BLaER1 treated with 17β-estradiol and CSF1 and Interleukin-3, amounts not matched to agents 10 nM and 100 nM (cell line): ENCODE data around the gene ZNF791.
"Not testable (repeated sequence)": the region's sequence is repeated elsewhere in the genome, so short reads cannot be mapped to it uniquely, and the experiment has no call there.

Experiments
- H3K27ac ChIP-seq, 11 experiments: shearing (Covaris generic); formaldehyde crosslinking; 2 replicates each; pipeline ENCODE4 v1.8.1; 2022
- H3K27me3 ChIP-seq, 11 experiments: shearing (Covaris generic); formaldehyde crosslinking; 2 replicates each; pipeline ENCODE4 v1.8.1; 2022
- H3K36me3 ChIP-seq, 11 experiments: shearing (Covaris generic); formaldehyde crosslinking; 2 replicates each; pipeline ENCODE4 v1.8.1; 2022
- H3K4me1 ChIP-seq, 10 experiments: shearing (Covaris generic); formaldehyde crosslinking; 2 replicates each; pipeline ENCODE4 v1.8.1; 2022
- H3K4me2 ChIP-seq, 11 experiments: shearing (Covaris generic); formaldehyde crosslinking; 2 replicates each; pipeline ENCODE4 v1.8.1; 2022
- H3K4me3 ChIP-seq, 10 experiments: shearing (Covaris generic); formaldehyde crosslinking; 2 replicates each; pipeline ENCODE4 v1.8.1; 2022
- H3K9ac ChIP-seq, 11 experiments: shearing (Covaris generic); formaldehyde crosslinking; 2 replicates each; pipeline ENCODE4 v1.8.1; 2022
- H3K9me3 ChIP-seq, 11 experiments: shearing (Covaris generic); formaldehyde crosslinking; replicated peaks in 1 of 11; 2 replicates each; pipeline ENCODE4 v1.8.1; 2022
- H4K20me1 ChIP-seq, 11 experiments: shearing (Covaris generic); formaldehyde crosslinking; 2 replicates each; pipeline ENCODE4 v1.8.1; 2022
- Cebpa-rat ChIP-seq, 11 experiments: shearing (Covaris generic); IDR thresholded peaks; 2 replicates each; pipeline ENCODE4 v1.8.1; 2022

Gene ZNF791

GRCh38 chr19:12610540-12611360, at the start of gene ZNF791, which contains the start of gene ZNF490:
Gene ZNF791, plus strand, starts transcription at chr19:12610920. Its CDS starts 160 bp downstream, at chr19:12611080.
Gene ZNF490, minus strand, starts transcription at chr19:12610813. Its CDS starts 133 bp downstream, at chr19:12610680.
- H3K36me3 ChIP-seq = peaks cover 33 to 68% (median 51%) of the 10 kb centered on the region in 11 experiments
- no peaks in the 10 kb centered on the region for H3K9me3 ChIP-seq
- H3K4me2 ChIP-seq = peak within 1 kb of the TSS; percentile 86 to 99 (median 94)
- H3K9ac ChIP-seq = peak within 1 kb of the TSS; percentile 87 to 94 (median 91)
- H3K27ac ChIP-seq = peak within 1 kb of the TSS; percentile 77 to 90 (median 85)
- peaks cover 48 to 60% (median 54%) of the 10 kb centered on the region in 10 experiments for H3K4me1 ChIP-seq
- no peaks in the 10 kb centered on the region for H3K27me3 ChIP-seq
- H3K4me3 ChIP-seq = peak within 1 kb of the TSS; percentile 87 to 99 (median 96)
- peaks cover 43 to 49% (median 48%) of the 10 kb centered on the region in 11 experiments for H4K20me1 ChIP-seq
- TF ChIP-seq Cebpa-rat (IDR thresholded peaks at IDR 0.05) = no peak

DNA sequence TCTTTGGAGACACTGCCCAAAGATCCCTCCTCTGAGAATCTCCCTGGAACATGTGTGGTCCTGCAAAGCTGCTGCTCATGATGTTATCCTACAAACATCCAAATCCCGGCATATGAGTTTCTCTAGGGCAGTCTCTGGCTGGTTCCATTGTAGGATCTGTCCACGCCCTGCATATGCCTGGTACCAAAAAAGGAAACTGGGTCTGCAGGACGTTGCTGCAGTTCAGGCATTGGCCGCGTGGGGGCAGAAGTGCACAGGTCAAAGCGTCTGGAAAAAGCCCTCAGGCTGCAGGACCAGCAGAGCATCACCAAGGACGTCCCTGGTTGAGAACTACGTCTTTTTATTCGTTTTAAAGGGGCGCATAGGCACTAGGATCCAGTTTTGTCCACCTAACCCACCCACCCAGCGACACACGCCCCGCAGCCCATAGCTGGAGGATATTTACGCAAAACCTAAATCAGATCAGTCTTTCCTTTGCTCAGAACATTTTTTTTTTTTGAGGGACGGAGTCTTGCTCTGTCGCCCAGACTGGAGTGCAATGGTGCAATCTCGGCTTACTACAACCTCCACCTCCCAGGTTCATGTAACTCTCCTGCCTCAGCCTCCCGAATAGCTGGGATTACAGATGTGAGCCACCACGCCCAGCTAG, 46.6 kb upstream of the ZNF791 start:
- Histone ChIP-seq H3K4me3 (no peak overlapping the region), H3K9ac (no peak overlapping the region), H3K36me3 (no peaks in the 10 kb centered on the region), H3K27ac (no peak overlapping the region), H3K9me3 (no peaks in the 10 kb centered on the region), H3K4me2 (peak overlapping the region in 2 of 11 experiments; percentile 16 to 21; a peak in 1 of 22 replicates), H3K27me3 (no peaks in the 10 kb centered on the region), H3K4me1 (peaks cover 0 to 8% (median 0%) of the 10 kb centered on the region in 10 experiments; a peak in 5 of 20 replicates), H4K20me1 (no peaks in the 10 kb centered on the region)
- TF ChIP-seq Cebpa-rat (IDR thresholded peaks at IDR 0.05) = no peak

GRCh38 chr19:12566380-12566779, 44.3 kb upstream of the ZNF791 start:
- not testable (repeated sequence) for H3K9me3 ChIP-seq, H3K4me2 ChIP-seq, H3K36me3 ChIP-seq, H3K4me1 ChIP-seq, H3K27me3 ChIP-seq, H3K27ac ChIP-seq, H4K20me1 ChIP-seq, H3K9ac ChIP-seq, H3K4me3 ChIP-seq

DNA sequence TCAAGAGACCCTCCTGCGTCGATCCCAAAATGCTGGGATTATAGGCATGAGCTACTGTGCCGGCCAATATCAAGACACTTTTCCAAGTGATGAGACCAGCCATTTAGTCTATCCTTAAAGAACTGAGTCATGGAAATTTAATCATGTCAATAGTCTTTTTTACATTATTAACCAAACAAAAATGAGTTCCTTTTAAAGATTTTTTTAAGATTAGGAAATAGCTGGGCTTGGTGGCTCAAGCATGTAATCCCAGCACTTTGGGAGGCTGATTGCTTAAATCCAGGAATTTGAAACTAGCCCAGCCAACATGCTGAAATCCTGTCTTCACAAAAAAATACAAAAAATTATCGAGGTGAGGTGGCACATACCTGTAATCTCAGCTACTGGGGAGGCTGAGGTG, 42.8 kb upstream of the ZNF791 start:
- no peaks in the 10 kb centered on the region for H3K36me3 ChIP-seq
- no peak overlapping the region for H3K4me3 ChIP-seq
- no peaks in the 10 kb centered on the region for H3K27me3 ChIP-seq
- no peak overlapping the region for H3K4me2 ChIP-seq
- no peak overlapping the region for H3K27ac ChIP-seq
- no peak overlapping the region for H3K9ac ChIP-seq
- no peak for TF ChIP-seq Cebpa-rat (IDR thresholded peaks at IDR 0.05)
- no peaks in the 10 kb centered on the region for H4K20me1 ChIP-seq
- H3K9me3 ChIP-seq = no peaks in the 10 kb centered on the region
- peaks cover 0 to 14% (median 1%) of the 10 kb centered on the region in 10 experiments; a peak in 10 of 20 replicates for H3K4me1 ChIP-seq

DNA sequence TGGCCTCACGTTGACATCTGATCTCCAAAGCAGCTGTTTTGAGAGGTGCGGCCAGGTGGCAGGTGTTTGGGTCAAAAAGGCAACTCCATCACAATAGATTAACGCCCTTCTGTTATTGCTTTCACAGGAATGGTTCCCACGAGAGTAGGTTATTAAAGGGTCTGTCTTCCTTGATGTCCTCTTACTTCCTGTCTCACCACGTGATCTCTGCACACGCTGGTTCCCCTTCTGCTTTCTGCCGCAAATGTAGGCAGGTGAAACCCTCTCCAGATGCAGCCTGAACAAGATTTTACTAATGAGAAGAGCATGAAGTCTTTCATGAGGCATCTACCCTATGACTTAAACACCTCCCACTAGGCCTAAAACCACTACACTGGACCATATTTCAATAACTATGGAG, 36.7 kb upstream of the ZNF791 start:
- H3K9ac ChIP-seq = no peak overlapping the region
- H3K4me3 ChIP-seq = no peak overlapping the region
- H3K4me1 ChIP-seq = peaks cover 7 to 22% (median 11%) of the 10 kb centered on the region in 10 experiments
- H3K27ac ChIP-seq = no peak overlapping the region
- H3K27me3 ChIP-seq = no peaks in the 10 kb centered on the region
- TF ChIP-seq Cebpa-rat (IDR thresholded peaks at IDR 0.05) = no peak
- H4K20me1 ChIP-seq = no peaks in the 10 kb centered on the region
- peaks cover 0 to 7% (median 0%) of the 10 kb centered on the region in 11 experiments; a peak in 5 of 22 replicates for H3K9me3 ChIP-seq
- peak overlapping the region; percentile 33 to 68 (median 54) for H3K4me2 ChIP-seq
- H3K36me3 ChIP-seq = peaks cover 17 to 37% (median 21%) of the 10 kb centered on the region in 11 experiments; a peak in 21 of 22 replicates

- H3K9ac ChIP-seq = no peak overlapping the region
- H3K36me3 ChIP-seq = peaks cover 62 to 83% (median 66%) of the 10 kb centered on the region in 11 experiments
- no peaks in the 10 kb centered on the region for H3K27me3 ChIP-seq
- no peak overlapping the region for H3K27ac ChIP-seq
- no peaks in the 10 kb centered on the region for H4K20me1 ChIP-seq
- H3K4me1 ChIP-seq = peaks cover 7 to 12% (median 10%) of the 10 kb centered on the region in 10 experiments
- no peak overlapping the region for H3K4me3 ChIP-seq
- no peak overlapping the region for H3K4me2 ChIP-seq
- peaks cover 43 to 53% (median 45%) of the 10 kb centered on the region in 11 experiments for H3K9me3 ChIP-seq
- no peak for TF ChIP-seq Cebpa-rat (IDR thresholded peaks at IDR 0.05)
Measured at GRCh38 chr19:12578641-12579040, 32.1 kb upstream of the ZNF791 start.

GRCh38 chr19:12580180-12580694, 30.5 kb upstream of the ZNF791 start:
- H3K36me3 ChIP-seq = peaks cover 64 to 82% (median 67%) of the 10 kb centered on the region in 11 experiments

GRCh38 chr19:12581100-12581499, 29.6 kb upstream of the ZNF791 start:
- H3K9me3 ChIP-seq = peaks cover 43 to 75% (median 49%) of the 10 kb centered on the region in 11 experiments
- H3K27ac ChIP-seq = no peak overlapping the region
- no peaks in the 10 kb centered on the region for H3K27me3 ChIP-seq

More at GRCh38 chr19:12580180-12580694, 30.5 kb upstream of the ZNF791 start:
- H3K4me1 ChIP-seq = no peaks in the 10 kb centered on the region
- no peak for TF ChIP-seq Cebpa-rat (IDR thresholded peaks at IDR 0.05)
- no peaks in the 10 kb centered on the region for H4K20me1 ChIP-seq
- H3K4me2 ChIP-seq = no peak overlapping the region
- H3K9me3 ChIP-seq = peaks cover 43 to 69% (median 48%) of the 10 kb centered on the region in 11 experiments
- H3K27me3 ChIP-seq = no peaks in the 10 kb centered on the region
- no peak overlapping the region for H3K9ac ChIP-seq
- H3K4me3 ChIP-seq = peak overlapping the region in 1 of 10 experiments; percentile 11; a peak in 1 of 20 replicates
- H3K27ac ChIP-seq = no peak overlapping the region

GRCh38 chr19:12596485-12596884, 14.2 kb upstream of the ZNF791 start:
- no peaks in the 10 kb centered on the region for H3K27me3 ChIP-seq
- no peak overlapping the region for H3K9ac ChIP-seq
- no peaks in the 10 kb centered on the region for H3K4me1 ChIP-seq
- no peak overlapping the region for H3K27ac ChIP-seq
- H3K36me3 ChIP-seq = peaks cover 36 to 90% (median 55%) of the 10 kb centered on the region in 11 experiments
- H3K9me3 ChIP-seq = no peaks in the 10 kb centered on the region
- H4K20me1 ChIP-seq = peaks cover 0 to 13% (median 0%) of the 10 kb centered on the region in 11 experiments; a peak in 3 of 22 replicates
- H3K4me2 ChIP-seq = no peak overlapping the region
- H3K4me3 ChIP-seq = no peak overlapping the region
- no peak for TF ChIP-seq Cebpa-rat (IDR thresholded peaks at IDR 0.05)

More at GRCh38 chr19:12581100-12581499, 29.6 kb upstream of the ZNF791 start:
- no peaks in the 10 kb centered on the region for H3K4me1 ChIP-seq
- peak overlapping the region in 6 of 10 experiments; percentile 4 to 36 (median 22); a peak in 5 of 20 replicates for H3K4me3 ChIP-seq
- no peaks in the 10 kb centered on the region for H4K20me1 ChIP-seq
- TF ChIP-seq Cebpa-rat (IDR thresholded peaks at IDR 0.05) = no peak
- no peak overlapping the region for H3K4me2 ChIP-seq
- H3K36me3 ChIP-seq = peaks cover 64 to 91% (median 67%) of the 10 kb centered on the region in 11 experiments
- no peak overlapping the region for H3K9ac ChIP-seq
